PC-3 (cell line): ENCODE results near the gene EPS8L3. TPM values are rescaled to one million over a fixed set of nuclear protein-coding genes. Genes with fewer than 3 reads are reported as not detected.

Experiments used
- ATAC-seq: fragments of 200-7000 bp; cut with Tn5 transposase; 2 replicates; pipeline ENCODE4 v1.9.1; 2020; ENCODE audit warnings: mild to moderate bottlenecking, moderate library complexity
- BruUV-seq: library from RNA; stranded (reverse); fragments of 400-500 nt; replicated peaks from 2 replicates; lab custom pipeline; 2021; lab: Mats Ljungman, UMichigan
- CTCF ChIA-PET: fragments of 300-600 bp; sonication (Branson Sonifier 250); formaldehyde crosslinking; loops from one replicate; lab custom pipeline; 2022; ENCODE audit warnings: antibody characterized with exemption; lab: Charles Lee
- POLR2A ChIA-PET: fragments of 300-600 bp; sonication (Branson Sonifier 250); formaldehyde crosslinking; loops from one replicate; lab custom pipeline; 2022; ENCODE audit warnings: antibody characterized with exemption; ENCODE audit not compliant: unreplicated experiment; lab: Charles Lee
- DNase-seq: peaks from one replicate; pipeline ENCODE4 v3.0.0-alpha.2; 2015
- H2AFZ ChIP-seq: fragments of 300-600 bp; sonication (generic); 2 replicates; pipeline ENCODE4 v1.6.0; 2016; ENCODE audit warnings: antibody characterized with exemption, low read length
- H3F3A ChIP-seq: fragments of 300-600 bp; sonication (generic); one replicate; pipeline ENCODE4 v1.6.0; 2017; ENCODE audit warnings: antibody characterized with exemption, low read length, control low read depth, mild to moderate bottlenecking; ENCODE audit not compliant: unreplicated experiment
- H3K27ac ChIP-seq: fragments of 300-600 bp; sonication (generic); 2 replicates; pipeline ENCODE4 v1.5.1; 2016; ENCODE audit warnings: mild to moderate bottlenecking, low read length
- H3K27me3 ChIP-seq: fragments of 300-600 bp; sonication (generic); 2 replicates; pipeline ENCODE4 v1.6.1; 2016; ENCODE audit warnings: low read length, mixed read lengths
- H3K36me3 ChIP-seq: fragments of 300-600 bp; sonication (generic); 2 replicates; pipeline ENCODE4 v1.6.1; 2016; ENCODE audit warnings: low read depth, mixed run types, low read length, mixed read lengths
- H3K4me1 ChIP-seq: fragments of 300-600 bp; sonication (generic); 2 replicates; pipeline ENCODE4 v1.5.1; 2016; ENCODE audit warnings: low read length; ENCODE audit not compliant: insufficient read depth
- H3K4me2 ChIP-seq: fragments of 300-600 bp; sonication (generic); 2 replicates; pipeline ENCODE4 v1.6.0; 2016; ENCODE audit warnings: low read length
- H3K4me3 ChIP-seq: fragments of 300-600 bp; sonication (generic); 2 replicates; pipeline ENCODE4 v1.5.1; 2016; ENCODE audit warnings: mild to moderate bottlenecking, low read length, mixed read lengths
- H3K79me2 ChIP-seq: fragments of 300-600 bp; sonication (generic); 2 replicates; pipeline ENCODE4 v1.6.1; 2017; ENCODE audit warnings: low read length, mixed read lengths
- H3K9ac ChIP-seq: fragments of 300-600 bp; sonication (generic); 2 replicates; pipeline ENCODE4 v1.6.0; 2016; ENCODE audit warnings: mild to moderate bottlenecking, low read length
- H3K9me2 ChIP-seq: fragments of 300-600 bp; sonication (generic); replicated peaks from 2 replicates; pipeline ENCODE4 v1.6.1; 2016; ENCODE audit warnings: mixed run types, low read length, mixed read lengths
- H3K9me3 ChIP-seq: fragments of 300-600 bp; sonication (generic); 2 replicates; pipeline ENCODE4 v1.6.1; 2016; ENCODE audit warnings: low read length, mixed read lengths
- H4K20me1 ChIP-seq: fragments of 300-600 bp; sonication (generic); 2 replicates; pipeline ENCODE4 v1.6.1; 2016; ENCODE audit warnings: low read length, mixed read lengths
- CTCF ChIP-seq: fragments of 300-600 bp; sonication (generic); conservative IDR thresholded peaks from 2 replicates; pipeline ENCODE4 v1.5.1; 2017; ENCODE audit warnings: antibody characterized with exemption, low read depth, mild to moderate bottlenecking, low read length
- EZH2 ChIP-seq: fragments of 300-600 bp; sonication (generic); IDR thresholded peaks from one replicate; pipeline ENCODE4 v1.6.1; 2017; ENCODE audit warnings: antibody characterized with exemption, mild to moderate bottlenecking, low read length; ENCODE audit not compliant: unreplicated experiment
- EZH2phosphoT487 ChIP-seq: fragments of 300-600 bp; sonication (generic); IDR thresholded peaks from 2 replicates; pipeline ENCODE4 v1.6.1; 2018; ENCODE audit warnings: mild to moderate bottlenecking, antibody characterized with exemption, low read length, borderline replicate concordance
- intact Hi-C: fragments of 100-400 bp; cut with micrococcal nuclease; formaldehyde crosslinking; loops from 2 replicates; pipeline ENCODE4 v1.9.0; 2023
- total RNA-seq: library from RNA; depleted of rRNA; stranded (reverse); fragments of >200 nt; gene quantifications from 2 replicates; pipeline ENCODE4 v1.2.3, GENCODE V29; 2014

Gene EPS8L3
- total RNA-seq, 1 experiment from 2014 or later, result not detected

GRCh38 chr1:109725510-109725909 is 38.2 kb downstream of the EPS8L3 start:
- BruUV-seq, result no TSS peak
- no peaks in the 10 kb centered on the region; the same call in 1 of the 2 replicates for H3K9me2 ChIP-seq
- ChIA-PET POLR2A (no interaction called here), CTCF (no interaction called here)
- intact Hi-C loops, result no loop called here
- DNase-seq (no peak), ATAC-seq (no peak)
- no peak overlapping the region for H3K9ac ChIP-seq
- no peaks in the 10 kb centered on the region for H3K9me3 ChIP-seq
- H3K4me1 ChIP-seq, result no peaks in the 10 kb centered on the region
- H4K20me1 ChIP-seq, result no peaks in the 10 kb centered on the region
- H3K27ac ChIP-seq, result no peak overlapping the region
- no peak overlapping the region for H2AFZ ChIP-seq
- no peaks in the 10 kb centered on the region for H3F3A ChIP-seq
- no peaks in the 10 kb centered on the region for H3K79me2 ChIP-seq
- no peaks in the 10 kb centered on the region for H3K36me3 ChIP-seq
- H3K4me2 ChIP-seq, result no peak overlapping the region
- H3K27me3 ChIP-seq, result no peaks in the 10 kb centered on the region
- no peak overlapping the region for H3K4me3 ChIP-seq
- TF ChIP-seq CTCF, result no peak

GRCh38 chr1:109724933-109725332 is 38.8 kb downstream of the EPS8L3 start:
- Histone ChIP-seq H3K4me3 (no peak overlapping the region), H3K9me3 (no peaks in the 10 kb centered on the region), H3K9me2 (no peaks in the 10 kb centered on the region; the same call in 1 of the 2 replicates), H3K4me1 (no peaks in the 10 kb centered on the region; the same call in 1 of the 2 replicates), H4K20me1 (no peaks in the 10 kb centered on the region), H3K27me3 (no peaks in the 10 kb centered on the region), H3K27ac (no peak overlapping the region), H3K79me2 (no peaks in the 10 kb centered on the region), H3K36me3 (no peaks in the 10 kb centered on the region), H3F3A (no peaks in the 10 kb centered on the region), H2AFZ (no peak overlapping the region), H3K9ac (no peak overlapping the region), H3K4me2 (no peak overlapping the region)
- DNase-seq (no peak), ATAC-seq (no peak)
- intact Hi-C loops, result no loop called here
- BruUV-seq, result no TSS peak
- ChIA-PET CTCF (no interaction called here), POLR2A (interaction anchor here (0.6 kb wide), 1 partner anchor 1239 kb away, joined by 6 read pairs; no protein-coding TSS in a partner anchor)
- TF ChIP-seq EZH2, result no peak
- TF ChIP-seq EZH2phosphoT487, result no peak
- TF ChIP-seq CTCF, result no peak

- ChIA-PET POLR2A (no interaction called here), CTCF (no interaction called here)
- peaks cover 9% of the 10 kb centered on the region for H3K4me1 ChIP-seq
- no peak overlapping the region for H3K4me2 ChIP-seq
- intact Hi-C loops, result no loop called here
- no peaks in the 10 kb centered on the region for H3K9me3 ChIP-seq
- H3K27me3 ChIP-seq, result no peaks in the 10 kb centered on the region
- no peaks in the 10 kb centered on the region for H3K36me3 ChIP-seq
- DNase-seq (no peak), ATAC-seq (no peak)
- no peak overlapping the region for H3K4me3 ChIP-seq
- no peak overlapping the region for H2AFZ ChIP-seq
- no TSS peak for BruUV-seq
- no peaks in the 10 kb centered on the region for H3F3A ChIP-seq
- no peaks in the 10 kb centered on the region; the same call in 1 of the 2 replicates for H3K9me2 ChIP-seq
- H3K27ac ChIP-seq, result no peak overlapping the region
- no peaks in the 10 kb centered on the region for H3K79me2 ChIP-seq
- H3K9ac ChIP-seq, result no peak overlapping the region
- no peaks in the 10 kb centered on the region for H4K20me1 ChIP-seq
- TF ChIP-seq CTCF (no peak), EZH2phosphoT487 (no peak), EZH2 (no peak)
Measured at GRCh38 chr1:109722908-109723691, 40.6 kb downstream of the EPS8L3 start.
